NCI-H2196 treated with DMSO at 0.1 percent for 48 hours (cell line): ENCODE measurements around the gene CFLAR.
"Not testable (repeated sequence)": the region's sequence is repeated elsewhere in the genome, so short reads cannot be mapped to it uniquely, and the experiment has no call there.

Source experiments
- DNase-seq: peaks from one replicate; lab custom pipeline; 2025; ENCODE audit not compliant: unreplicated experiment; lab: John Stamatoyannopoulos, UW

CFLAR gene

DNA sequence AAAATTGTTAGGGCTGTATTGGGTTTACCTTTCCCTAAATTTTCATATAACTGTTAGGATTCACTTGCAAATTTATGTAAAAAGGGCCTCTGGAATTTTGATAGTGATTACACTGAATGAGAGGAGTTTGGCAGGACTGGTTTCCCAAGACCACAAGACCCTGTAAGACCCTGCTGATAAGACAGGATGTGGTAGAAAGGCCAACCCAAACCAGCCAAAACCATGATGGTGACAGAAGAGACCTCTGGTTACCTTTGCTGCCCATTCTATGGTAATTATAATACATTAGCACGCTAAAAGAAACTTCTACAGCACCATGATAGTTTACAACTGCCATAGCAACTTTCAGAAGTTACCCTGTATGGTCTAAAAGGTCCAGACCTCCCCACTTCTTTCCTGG, 58.7 kb downstream of the CFLAR start:
- no peak for DNase-seq

DNA sequence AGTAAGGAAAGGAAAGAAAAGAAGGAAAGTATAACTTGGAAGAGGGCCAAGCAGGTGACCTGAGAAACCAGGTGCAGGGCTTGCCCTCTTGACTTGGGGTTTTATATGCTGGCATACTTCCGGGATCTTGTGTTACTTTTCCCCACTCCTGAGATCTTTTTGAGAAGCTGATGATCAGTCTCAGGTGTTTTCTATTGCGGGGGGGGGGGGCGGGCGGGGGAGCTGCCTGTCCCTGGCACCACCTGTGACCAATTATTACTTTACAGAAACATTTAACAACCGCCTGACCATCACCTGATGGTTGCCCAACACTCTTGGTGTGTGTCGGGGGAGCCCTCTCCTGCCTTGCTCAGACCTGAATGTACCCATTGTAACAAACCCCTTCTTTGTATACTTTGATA, 60.1 kb downstream of the CFLAR start:
- no peak for DNase-seq

DNA sequence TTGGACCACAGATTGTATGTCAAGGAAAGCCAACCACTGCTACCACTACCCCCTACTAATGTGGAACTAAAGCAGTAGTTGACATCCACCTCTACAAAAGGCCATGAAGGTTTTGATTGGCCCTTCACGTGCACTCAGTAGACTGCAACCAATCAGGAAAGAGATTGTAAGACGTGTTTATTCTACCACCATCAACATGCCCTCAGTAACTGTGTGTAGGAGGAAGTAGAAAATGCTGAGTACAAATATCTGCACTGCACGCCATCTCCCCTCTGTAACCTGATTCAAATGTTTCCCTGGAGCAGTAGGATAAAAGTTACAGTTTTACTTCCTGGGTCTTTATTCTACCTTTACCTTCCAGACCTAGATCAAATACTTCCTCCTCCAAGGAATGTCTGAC, 64.0 kb downstream of the CFLAR start:
- no peak for DNase-seq

DNA sequence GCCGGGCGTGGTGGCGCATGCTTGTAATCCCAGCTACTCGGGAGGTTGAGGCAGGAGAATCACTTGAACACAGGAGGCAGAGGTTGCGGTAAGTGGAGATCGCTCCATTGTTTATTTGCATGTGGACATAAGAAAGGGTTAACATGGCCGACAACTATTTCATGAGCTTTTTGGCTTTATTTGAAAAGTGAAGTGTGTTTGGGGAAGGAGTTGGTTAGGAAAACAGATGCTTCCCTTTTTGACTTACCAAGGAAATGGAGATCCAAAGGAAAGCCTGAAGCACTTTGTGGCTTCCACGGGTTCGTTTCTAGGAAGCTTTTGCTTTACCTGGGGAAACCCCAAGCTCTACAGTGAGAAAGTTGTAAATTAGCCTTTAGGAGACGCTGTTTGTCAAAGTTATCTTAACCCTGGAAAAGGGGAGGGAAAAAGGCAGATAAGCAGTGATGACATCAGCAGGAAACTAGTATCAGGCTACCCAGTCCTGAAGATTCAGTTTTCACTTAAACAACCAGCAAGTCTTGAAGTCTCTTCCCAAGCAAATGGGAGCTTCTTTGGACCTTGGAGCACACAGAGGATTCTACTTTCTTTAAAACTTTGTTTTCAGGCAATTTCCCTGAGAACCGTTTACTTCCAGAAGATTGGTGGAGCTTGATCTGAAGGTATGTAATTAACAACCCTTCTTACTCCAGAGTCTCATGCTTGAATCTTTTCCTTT, 66.8 kb downstream of the CFLAR start, which contains the start of gene CASP10:
Gene CASP10 (plus strand): TSS at position 492 of the 715 bp plus-strand sequence. CDS start 2,637 bp downstream, outside the sequence.
- DNase-seq, result no peak

DNA sequence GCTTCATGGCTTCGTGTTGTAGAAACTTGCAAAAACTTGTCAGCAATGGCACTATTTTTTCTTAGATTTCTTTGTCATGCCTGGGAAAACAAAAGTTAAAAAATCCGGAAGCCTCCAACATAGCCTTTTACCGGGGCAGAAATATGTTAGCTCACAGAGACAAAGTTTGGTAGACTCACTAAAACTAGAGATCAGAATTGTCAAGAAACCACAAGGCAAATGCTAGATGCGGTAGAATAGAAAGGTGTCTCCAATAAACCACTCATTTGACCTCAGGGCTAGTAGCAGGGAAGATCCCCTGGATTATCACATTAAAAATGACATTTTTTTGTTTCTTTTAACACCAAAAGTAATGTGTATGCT, 67.4 kb downstream of the CFLAR start:
- DNase-seq, result no peak

DNA sequence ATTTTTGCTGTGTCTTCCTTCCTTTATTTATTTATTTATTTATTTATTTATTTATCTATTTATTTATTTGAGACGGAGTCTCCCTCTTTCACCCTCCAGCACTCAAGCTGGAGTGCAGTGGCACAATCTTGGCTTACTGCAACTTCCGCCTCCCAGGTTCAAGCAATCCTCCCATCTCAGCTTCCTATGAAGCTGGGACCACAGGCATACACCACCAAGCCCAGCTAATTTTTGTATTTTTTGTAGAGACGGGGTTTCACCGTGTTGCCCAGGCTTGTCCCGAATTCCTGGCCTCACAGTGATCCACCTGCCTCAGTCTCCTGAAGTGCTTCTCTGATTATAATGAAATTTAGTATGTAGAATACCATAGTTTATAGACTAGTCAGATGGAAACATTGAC, 67.9 kb downstream of the CFLAR start:
- DNase-seq, result not testable (repeated sequence)

DNA sequence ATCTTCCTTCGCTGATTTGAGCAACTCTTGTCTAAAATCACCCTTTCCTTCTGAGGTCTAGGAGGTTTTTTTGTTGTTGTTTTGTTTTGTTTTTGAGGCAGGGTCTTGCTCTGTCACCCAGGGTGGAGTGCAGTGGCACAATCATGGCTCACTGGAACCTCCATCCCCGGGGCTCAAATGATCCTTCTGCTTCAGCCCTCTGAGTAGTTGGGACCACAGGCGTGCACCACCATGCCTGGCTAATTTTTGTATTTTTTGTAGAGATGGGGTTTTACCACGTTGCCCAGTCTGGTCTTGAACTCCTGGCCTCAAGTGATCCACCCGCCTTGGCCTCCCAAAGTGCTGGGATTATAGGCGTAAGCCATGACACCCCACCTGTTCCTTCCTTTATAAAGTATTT, 68.3 kb downstream of the CFLAR start:
- DNase-seq, result not testable (repeated sequence)

DNA sequence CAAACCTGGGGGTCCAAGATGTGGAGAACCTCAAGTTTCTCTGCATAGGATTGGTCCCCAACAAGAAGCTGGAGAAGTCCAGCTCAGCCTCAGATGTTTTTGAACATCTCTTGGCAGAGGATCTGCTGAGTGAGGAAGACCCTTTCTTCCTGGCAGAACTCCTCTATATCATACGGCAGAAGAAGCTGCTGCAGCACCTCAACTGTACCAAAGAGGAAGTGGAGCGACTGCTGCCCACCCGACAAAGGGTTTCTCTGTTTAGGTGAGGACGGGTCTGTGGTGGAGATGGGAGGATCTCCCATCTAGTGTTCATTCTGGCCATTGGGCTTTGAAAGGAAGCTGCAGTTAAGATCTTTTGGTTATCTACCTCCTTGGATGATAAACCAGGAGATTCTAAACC, 69.9 kb downstream of the CFLAR start:
- no peak for DNase-seq

DNA sequence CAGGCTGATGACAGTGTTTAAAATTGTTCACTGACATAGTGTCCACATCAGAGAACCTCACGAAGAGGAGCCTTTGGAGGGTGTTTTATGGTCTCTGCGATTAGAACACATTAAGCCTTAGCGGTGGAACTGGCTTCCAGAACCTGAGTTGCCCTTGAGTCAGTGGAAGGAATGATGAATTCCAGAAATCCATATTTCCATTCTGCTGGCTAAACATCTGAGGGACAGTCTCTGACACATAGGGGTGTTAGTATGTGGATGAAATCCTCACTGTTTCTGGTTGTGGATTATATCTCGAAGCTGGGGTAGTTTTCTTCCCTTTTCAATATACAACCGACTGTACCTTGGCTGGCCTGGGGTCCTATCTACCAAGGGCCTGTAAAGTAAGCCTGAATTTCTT, 71.0 kb downstream of the CFLAR start:
- DNase-seq, result no peak

DNA sequence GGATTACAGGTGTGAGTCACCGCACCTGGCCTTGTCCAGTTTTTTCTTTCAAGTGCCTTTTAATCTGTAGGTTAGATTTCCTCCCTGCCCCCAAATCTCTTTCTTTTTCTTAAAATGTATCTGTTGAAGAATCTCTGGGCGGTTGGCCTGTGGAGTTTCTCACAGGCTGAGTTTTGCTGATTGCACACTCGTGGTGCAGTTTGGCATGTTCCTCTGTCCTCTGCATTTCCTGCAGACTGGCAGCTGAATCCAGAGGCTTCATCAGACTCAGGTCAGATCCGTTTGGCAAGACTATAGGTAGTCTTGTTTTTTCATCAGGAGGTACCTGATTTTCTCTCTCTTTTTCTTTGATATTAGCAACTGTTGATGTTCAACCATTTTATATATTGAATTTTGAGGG, 72.5 kb downstream of the CFLAR start:
- no peak for DNase-seq

DNA sequence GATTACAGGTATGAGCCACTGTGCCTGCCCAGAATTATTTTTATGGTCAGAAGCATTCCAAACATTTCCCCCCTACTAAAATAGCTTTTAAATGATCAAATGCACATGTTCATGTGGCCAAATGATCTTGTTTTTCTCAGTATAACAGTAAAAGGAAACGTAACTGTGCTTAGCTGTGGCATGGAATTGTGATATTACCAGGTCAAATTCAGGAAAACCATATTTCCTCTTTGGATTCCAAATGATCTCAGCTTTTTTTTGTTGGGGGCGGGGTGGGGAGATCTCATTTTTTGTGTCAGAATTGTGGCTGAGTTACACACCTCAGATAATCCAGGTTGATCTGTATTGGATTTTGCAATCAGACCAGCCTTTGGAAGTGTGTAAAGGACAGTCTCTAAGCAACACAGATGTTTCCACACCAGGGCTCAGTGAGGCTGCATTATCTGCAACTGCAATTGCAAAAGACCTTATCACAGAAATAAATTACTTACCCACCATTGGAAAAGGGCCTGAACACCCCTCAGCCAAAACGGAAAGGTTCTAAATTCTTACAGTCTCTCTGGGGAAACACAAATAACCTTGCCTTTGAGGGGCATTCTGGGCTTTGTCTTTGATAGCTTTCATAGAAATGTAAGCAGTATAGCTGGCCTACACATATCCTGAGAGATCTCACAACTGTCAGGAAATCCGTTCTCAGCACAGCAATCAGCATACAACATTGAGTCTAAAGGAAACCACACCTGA, 75.3 kb downstream of the CFLAR start:
- no peak for DNase-seq

DNA sequence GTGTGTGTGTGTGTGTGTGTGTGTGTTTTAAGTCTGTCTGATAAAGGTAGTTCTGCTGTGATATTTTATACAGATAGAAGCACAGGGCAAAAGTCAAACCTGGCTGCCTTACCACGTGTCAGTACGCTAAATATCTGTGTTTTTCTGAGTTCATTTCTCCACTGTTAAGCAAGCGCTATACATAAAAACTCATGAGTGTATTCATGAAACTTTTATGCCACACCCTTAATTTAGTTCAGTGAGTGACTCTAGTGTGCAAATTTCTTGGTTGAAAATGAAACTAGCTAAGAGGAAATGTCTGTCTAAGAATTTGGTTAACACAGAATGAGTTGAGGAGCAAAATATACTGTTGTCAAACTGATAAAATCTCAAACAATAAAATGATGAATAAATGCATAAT, 78.1 kb downstream of the CFLAR start:
- DNase-seq, result no peak

DNA sequence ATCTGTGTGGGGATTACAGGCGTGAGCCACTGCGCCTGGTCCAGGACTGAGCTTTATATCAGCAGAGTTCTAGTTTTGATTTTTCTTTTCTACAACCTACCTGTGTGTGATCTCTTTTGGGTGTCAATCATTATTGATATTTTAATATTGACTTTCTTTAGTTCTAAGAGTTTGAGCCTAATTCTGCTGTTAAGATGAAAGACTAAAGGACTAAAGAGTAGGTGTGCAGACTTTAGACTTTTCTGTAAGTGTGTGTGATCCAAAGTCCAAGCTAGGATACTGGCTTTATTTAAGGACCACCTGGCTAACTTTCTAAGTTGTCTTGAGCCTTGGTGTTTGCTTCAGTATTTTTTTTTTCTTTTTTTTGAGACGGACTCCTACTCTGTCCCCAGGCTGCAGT, 79.4 kb downstream of the CFLAR start:
- no peak for DNase-seq

DNA sequence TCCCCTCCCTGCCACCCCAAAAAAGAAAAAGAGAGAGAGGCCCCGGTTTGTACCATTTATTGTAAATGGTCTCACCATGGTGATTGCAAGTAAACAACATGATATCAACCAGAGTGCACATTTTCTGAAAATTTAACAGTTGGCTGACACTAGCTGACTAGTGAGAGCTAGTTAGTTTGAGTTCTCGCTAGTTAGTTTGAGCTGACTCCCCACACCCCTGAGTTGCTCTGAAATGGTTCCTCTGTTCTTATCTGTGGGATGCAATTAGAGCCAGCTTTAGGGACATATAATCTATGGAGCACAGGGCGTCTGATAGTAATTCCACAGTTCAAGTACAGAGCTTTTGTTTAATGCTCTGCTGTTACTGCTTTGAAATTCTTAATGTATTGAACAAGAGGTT, 80.0 kb downstream of the CFLAR start:
- no peak for DNase-seq

DNA sequence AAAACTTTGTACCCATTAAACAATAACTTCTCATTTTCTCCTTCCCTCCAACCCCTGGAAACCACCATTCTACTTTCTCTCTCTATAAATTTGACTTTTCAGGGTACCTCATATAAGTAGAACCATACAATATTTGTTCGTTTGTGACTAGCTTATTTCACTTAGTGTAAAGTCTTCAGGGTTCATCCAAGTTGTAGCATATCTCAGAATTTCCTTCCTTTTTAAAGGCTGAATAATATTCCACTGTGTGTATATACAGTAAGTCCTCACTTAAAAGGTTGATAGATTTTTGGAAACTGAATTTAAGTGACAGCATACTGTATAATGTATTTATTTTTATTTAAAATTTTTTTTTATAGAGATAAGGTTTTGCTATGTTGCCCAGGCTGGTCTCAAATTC, 80.8 kb downstream of the CFLAR start:
- no peak for DNase-seq

DNA sequence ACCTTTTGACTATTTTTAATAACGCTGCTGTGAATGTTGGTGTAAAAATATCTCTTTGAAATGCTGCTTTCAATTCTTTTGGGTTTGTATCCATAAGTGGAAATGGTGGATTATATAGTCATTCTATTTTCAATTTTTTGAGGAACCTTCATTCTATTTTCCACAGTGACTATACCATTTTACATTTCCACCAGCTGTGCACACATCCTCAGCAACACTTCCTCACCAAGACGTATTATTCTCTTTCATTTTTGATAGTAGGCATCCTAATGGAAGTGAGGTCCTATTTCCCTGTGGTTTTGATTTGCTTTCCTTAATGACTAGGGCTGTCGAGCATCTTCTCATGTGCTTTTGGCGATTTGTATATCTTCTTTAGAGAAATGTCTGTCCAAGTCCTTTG, 81.8 kb downstream of the CFLAR start:
- DNase-seq, result no peak

DNA sequence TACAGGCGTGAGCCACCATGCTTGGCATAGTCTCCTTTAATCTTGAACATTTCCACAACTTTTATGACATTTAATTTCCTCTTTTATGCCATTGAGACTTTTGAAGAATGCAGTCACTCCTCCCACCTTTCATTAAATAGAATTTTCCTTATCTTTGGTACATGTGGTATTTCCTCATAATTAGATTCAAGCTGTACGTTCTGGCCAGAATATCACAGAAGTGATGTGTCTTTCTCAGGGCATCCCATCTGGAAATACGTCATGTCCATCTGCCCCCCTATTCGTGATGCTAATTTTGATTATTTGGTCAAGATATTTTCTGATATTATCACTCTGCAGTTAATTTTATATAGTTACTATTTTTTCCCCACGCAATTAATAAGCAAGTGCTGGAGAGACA, 83.9 kb downstream of the CFLAR start:
- no peak for DNase-seq

DNA sequence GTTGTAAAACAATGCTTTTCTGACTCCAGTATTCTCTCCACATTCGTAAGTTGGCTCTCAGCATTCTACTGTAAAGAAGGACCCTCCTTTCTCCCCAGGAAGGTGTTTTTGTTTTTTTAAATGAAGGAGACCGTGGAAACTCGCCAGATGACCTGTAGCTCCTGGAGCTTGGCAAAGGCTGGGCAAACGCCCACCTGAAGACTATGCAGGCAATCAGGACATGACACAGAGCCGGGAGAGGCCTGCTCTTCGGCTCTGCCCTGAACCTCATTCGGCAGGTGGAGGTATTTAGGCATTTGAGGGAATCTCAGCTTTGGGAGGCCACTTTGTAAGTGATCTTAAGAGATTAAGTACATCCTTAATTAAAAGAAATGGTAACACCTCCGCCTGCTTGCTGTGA, 84.4 kb downstream of the CFLAR start:
- DNase-seq, result no peak

DNA sequence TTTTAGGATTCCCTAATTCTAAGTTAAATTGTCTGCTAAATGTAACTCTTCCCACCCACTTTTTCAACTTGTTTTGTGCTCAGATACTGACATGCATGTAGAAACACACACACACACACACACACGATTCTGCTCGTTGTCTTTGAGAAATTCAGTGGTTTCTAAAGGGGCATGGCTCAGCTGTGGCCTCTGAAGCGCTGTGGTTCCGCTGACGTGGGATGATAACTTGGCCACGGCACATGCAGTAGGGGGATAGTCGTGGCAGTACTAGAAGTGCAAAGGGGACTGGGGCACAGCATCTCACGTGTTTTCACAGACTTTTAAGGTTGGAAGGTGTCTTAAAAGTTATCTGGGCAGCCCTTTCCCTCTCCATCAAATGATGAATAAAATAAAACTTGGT, 85.4 kb downstream of the CFLAR start:
- no peak for DNase-seq

DNA sequence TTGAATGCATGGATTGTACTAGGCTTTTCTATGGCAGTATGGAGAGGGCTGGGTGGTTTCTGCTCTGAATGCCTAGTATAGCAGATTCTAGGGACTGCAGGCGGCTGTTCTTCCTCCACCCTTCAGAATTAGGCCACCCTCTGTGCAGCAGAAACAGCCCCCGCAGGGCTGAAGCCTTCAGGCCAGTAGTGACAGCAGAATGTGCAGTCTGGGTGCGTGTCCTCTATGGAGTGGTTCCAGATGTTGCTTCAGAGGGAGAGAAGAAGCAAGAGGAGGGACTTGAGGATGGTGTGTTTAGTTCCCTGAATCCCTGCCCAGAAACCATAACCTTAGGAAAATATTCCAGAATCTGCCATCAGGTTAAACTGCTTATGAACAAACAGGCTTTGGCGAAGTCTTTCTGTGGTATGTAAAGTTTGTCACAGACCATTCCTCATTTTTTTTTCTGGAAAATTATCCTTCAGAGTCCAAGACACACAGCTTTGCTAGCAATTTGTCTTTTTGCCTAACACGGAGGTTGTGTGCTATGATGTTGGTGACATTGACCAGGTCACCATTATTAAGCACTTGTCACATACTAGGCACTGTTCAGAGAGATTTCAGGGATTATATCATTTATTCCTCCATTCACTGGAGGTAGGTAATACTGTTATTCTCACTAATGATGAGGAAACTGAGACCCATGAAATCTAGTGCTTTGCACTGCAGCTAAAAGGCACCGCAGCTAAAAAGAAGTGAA, 88.1 kb downstream of the CFLAR start:
- DNase-seq, result no peak

DNA sequence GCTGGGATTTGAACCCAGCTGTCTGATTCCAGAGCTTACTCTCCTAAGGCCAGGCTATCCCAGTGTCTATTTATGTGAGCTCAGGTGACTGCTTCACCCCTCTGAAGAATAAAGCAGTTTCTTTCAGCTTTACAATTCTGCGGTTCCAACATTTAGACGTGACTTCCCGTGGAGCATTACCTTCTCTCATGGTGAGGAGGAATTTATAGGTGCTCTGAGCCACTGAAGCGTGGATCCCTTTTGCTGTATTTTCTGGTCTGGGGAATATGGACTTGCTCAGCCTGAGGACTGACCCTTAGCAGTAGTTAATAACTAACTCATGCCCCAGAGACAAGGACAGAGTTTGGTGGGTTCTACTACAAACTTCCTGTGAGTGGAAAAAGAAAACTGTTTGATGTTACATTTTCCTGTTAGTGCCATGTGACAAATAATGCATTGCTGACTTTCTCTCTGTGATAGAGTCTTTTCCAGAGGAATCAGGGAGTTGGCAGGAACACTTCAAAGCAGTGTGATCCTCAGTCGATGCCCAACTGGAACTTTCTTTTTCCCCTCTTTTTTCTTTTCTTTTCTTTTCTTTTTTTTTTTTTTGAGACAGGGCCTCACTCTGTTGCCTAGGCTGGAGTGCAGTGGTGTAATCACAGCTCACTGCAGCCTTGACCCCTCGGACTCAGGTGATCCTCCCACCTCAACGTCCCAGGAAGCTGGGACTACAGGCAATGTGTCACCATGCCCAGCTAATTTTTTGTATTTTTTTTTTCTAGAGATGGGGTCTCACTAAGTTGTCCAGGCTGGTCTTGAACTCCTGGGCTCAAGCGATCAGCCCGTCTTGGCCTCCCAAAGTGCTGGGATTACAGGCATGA, 88.9 kb downstream of the CFLAR start:
- DNase-seq, result no peak
